ENCODE measurements around the gene SKI. TPM values are rescaled to one million over a fixed set of nuclear protein-coding genes. Genes with fewer than 3 reads are reported as not detected.

Gene SKI
- polyA plus RNA-seq, 3 donors, result 0.20 to 6.6 (median 0.25) TPM

DNA sequence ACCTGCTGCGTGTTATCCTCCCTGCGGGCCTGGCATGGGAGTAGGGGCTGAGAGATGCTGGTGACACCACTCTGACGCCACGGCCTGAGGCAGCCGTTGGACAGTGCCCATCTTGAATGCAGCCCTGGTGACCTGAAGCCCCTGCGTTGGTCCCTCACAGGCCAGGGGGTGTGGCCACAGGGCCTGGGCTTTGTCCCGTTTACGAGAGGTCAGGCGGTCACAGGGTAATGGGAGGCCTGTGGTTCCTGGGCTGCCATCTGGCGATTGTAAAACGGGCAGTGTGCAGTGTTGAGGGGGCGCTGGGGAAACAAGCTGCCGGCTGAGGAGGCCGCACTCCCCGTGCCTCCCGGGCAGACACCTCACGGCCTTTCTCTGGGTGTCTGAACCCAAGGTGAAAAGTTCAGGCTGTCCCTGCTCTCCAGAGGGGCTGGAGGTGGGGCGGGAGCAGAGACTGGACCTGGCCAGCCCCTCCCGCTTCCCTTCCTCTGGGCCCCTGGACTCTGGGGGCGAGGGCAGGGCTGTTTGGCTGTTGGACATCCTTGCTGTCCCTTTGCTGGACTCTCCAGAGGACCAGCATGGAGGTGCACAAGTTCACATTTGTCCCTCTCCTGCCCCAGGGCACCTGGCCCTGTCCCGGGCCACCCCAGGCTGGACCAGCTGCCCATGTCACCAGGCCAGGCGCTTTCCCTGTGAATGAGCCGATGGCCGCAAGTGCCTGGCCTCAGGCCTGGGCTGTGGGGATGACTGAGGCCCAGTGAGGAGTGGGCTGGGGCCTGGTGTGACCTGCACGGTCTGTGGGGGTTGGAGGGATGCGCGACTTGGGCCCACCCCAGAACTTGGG is 42.4 kb downstream of the SKI start:
- Mint-ChIP-seq H3K27me3 (ENCODE audit: low read depth in 3 of 3) (no peaks in the 10 kb centered on the region), H3K27ac (no peak overlapping the region), H3K9me3 (no peaks in the 10 kb centered on the region), H3K4me3 (no peak overlapping the region), H3K36me3 (peaks cover 12 to 25% of the 10 kb centered on the region in 2 donors), H3K4me1 (peaks cover 23% of the 10 kb centered on the region)
- intact Hi-C loops (cut with micrococcal nuclease), result no loop called here
- TF ChIP-seq, protein P1, sequence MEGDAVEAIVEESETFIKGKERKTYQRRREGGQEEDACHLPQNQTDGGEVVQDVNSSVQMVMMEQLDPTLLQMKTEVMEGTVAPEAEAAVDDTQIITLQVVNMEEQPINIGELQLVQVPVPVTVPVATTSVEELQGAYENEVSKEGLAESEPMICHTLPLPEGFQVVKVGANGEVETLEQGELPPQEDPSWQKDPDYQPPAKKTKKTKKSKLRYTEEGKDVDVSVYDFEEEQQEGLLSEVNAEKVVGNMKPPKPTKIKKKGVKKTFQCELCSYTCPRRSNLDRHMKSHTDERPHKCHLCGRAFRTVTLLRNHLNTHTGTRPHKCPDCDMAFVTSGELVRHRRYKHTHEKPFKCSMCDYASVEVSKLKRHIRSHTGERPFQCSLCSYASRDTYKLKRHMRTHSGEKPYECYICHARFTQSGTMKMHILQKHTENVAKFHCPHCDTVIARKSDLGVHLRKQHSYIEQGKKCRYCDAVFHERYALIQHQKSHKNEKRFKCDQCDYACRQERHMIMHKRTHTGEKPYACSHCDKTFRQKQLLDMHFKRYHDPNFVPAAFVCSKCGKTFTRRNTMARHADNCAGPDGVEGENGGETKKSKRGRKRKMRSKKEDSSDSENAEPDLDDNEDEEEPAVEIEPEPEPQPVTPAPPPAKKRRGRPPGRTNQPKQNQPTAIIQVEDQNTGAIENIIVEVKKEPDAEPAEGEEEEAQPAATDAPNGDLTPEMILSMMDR (IDR thresholded peaks at IDR 0.05), result no peak
- H3K27ac ChIP-seq (ENCODE audit: low read depth in 1 of 2, low read length in 2 of 2), result no peak overlapping the region
- H3K79me2 ChIP-seq (ENCODE audit: insufficient read depth, low read length), result peaks cover 91% of the 10 kb centered on the region
- DNase-seq, result no peak
- H4K20me1 ChIP-seq (ENCODE audit: insufficient read depth, low read length), result peaks cover 100% of the 10 kb centered on the region
- H3K4me3 ChIP-seq (replicated peaks in 1 of 3; ENCODE audit: low read depth in 2 of 3, low read length in 3 of 3), result no peak overlapping the region
- no peak overlapping the region for H3K9ac ChIP-seq (ENCODE audit: insufficient read depth, low read length, poor library complexity, severe bottlenecking)
- H3K27me3 ChIP-seq (ENCODE audit: control insufficient read depth in 2 of 2, insufficient read depth in 2 of 2, low read length in 2 of 2), result no peaks in the 10 kb centered on the region
- H2AFZ ChIP-seq (ENCODE audit: insufficient read depth, low read depth, low read length, poor library complexity, severe bottlenecking), result no peak overlapping the region
- peaks cover 9 to 17% of the 10 kb centered on the region in 2 donors for H3K4me1 ChIP-seq (ENCODE audit: control insufficient read depth in 1 of 2, insufficient read depth in 2 of 2, low read length in 2 of 2)
- no peaks in the 10 kb centered on the region for H3K9me3 ChIP-seq (replicated peaks in 1 of 2; ENCODE audit: control insufficient read depth in 1 of 2, insufficient read depth in 1 of 2, low read length in 2 of 2)
- H3K4me2 ChIP-seq (replicated peaks; ENCODE audit: extremely low read depth, low read length, poor library complexity, severe bottlenecking), result no peak overlapping the region
- 97% methylated on average over 19 of the region's 27 CpGs for WGBS (ENCODE audit: insufficient coverage)
- no peaks in the 10 kb centered on the region for H3K36me3 ChIP-seq (replicated peaks in 1 of 2; ENCODE audit: control insufficient read depth in 1 of 2, insufficient read depth in 2 of 2, low read length in 2 of 2)

DNA sequence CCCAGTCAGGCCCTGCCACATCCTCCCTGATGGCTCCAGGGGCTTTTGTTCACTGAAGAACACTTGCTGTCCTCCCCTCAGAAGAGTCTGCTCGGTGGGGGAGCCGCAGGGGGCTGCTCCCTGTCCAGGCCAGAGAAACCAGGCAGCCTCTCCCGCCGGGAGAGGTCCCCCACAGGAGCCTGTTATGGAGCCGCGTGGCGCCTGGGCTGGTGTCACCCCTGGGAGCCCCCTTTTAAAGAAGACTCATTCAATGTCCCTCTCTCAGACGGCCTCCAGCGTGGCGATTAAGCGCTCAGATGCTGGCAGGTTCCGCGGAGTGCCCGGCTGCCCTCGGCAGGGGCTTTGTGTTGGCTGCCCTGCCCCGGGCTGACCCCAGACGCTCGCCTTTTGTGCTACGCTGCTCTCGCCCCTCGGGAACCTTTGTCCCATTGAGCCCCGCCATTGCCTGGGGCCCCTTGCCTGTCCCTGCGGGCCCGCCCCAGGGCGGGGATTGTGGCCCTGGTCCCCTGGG is 43.1 kb downstream of the SKI start:
- Histone ChIP-seq H3K4me1 (ENCODE audit: control insufficient read depth in 1 of 2, insufficient read depth in 2 of 2, low read length in 2 of 2) (peaks cover 13 to 16% of the 10 kb centered on the region in 2 donors), H3K9me3 (replicated peaks in 1 of 2; ENCODE audit: control insufficient read depth in 1 of 2, insufficient read depth in 1 of 2, low read length in 2 of 2) (no peaks in the 10 kb centered on the region), H2AFZ (ENCODE audit: insufficient read depth, low read depth, low read length, poor library complexity, severe bottlenecking) (no peak overlapping the region), H3K4me2 (replicated peaks; ENCODE audit: extremely low read depth, low read length, poor library complexity, severe bottlenecking) (no peak overlapping the region), H3K4me3 (replicated peaks in 1 of 3; ENCODE audit: low read depth in 2 of 3, low read length in 3 of 3) (no peak overlapping the region), H3K27ac (ENCODE audit: low read depth in 1 of 2, low read length in 2 of 2) (no peak overlapping the region), H4K20me1 (ENCODE audit: insufficient read depth, low read length) (peaks cover 100% of the 10 kb centered on the region), H3K79me2 (ENCODE audit: insufficient read depth, low read length) (peaks cover 83% of the 10 kb centered on the region), H3K36me3 (replicated peaks in 1 of 2; ENCODE audit: control insufficient read depth in 1 of 2, insufficient read depth in 2 of 2, low read length in 2 of 2) (no peaks in the 10 kb centered on the region), H3K9ac (ENCODE audit: insufficient read depth, low read length, poor library complexity, severe bottlenecking) (no peak overlapping the region), H3K27me3 (ENCODE audit: control insufficient read depth in 2 of 2, insufficient read depth in 2 of 2, low read length in 2 of 2) (no peaks in the 10 kb centered on the region)
- TF ChIP-seq, protein P1 (IDR thresholded peaks at IDR 0.05), result no peak
- Mint-ChIP-seq H3K9me3 (no peaks in the 10 kb centered on the region), H3K4me3 (no peak overlapping the region), H3K4me1 (peaks cover 24% of the 10 kb centered on the region), H3K36me3 (peaks cover 12 to 25% of the 10 kb centered on the region in 2 donors), H3K27ac (no peak overlapping the region), H3K27me3 (ENCODE audit: low read depth in 3 of 3) (no peaks in the 10 kb centered on the region)
- DNase-seq, result no peak
- WGBS (ENCODE audit: insufficient coverage), result 98% methylated on average over 8 of the region's 25 CpGs
- intact Hi-C loops (cut with micrococcal nuclease), result no loop called here

Data from CD14-positive monocyte (primary cell).